Measurements from ENCODE around the gene ZNF717. TPM values are rescaled to one million over a fixed set of nuclear protein-coding genes. Genes with fewer than 3 reads are reported as not detected.
"Not testable (repeated sequence)": the region's sequence is repeated elsewhere in the genome, so short reads cannot be mapped to it uniquely, and the experiment has no call there.

Gene ZNF717
- polyA plus RNA-seq, 4 donors, result 2.7 to 15.7 (median 5.3) TPM

DNA sequence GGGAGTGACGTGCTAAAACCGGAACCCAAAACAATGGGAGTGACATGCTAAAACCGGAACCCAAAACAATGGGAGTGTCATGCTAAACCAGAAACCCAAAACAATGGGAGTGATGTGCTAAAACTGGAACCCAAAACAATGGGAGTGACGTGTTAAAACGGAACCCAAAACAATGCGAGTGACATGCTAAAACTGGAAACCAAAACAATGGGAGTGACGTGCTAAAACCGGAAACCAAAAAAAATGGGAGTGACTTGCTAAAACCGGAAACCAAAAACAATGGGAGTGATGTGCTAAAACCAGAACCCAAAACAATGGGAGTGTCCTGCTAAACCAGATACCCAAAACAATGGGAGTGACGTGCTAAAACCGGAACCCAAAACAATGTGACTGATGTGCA is 7.6 kb downstream of the ZNF717 start:
- H3K36me3 ChIP-seq (ENCODE audit: control insufficient read depth in 3 of 3, insufficient read depth in 2 of 3, low read depth in 1 of 3, low read length in 3 of 3), result peaks cover 0 to 26% (median 5%) of the 10 kb centered on the region in 3 donors
- not testable (repeated sequence) for FAIRE-seq

DNA sequence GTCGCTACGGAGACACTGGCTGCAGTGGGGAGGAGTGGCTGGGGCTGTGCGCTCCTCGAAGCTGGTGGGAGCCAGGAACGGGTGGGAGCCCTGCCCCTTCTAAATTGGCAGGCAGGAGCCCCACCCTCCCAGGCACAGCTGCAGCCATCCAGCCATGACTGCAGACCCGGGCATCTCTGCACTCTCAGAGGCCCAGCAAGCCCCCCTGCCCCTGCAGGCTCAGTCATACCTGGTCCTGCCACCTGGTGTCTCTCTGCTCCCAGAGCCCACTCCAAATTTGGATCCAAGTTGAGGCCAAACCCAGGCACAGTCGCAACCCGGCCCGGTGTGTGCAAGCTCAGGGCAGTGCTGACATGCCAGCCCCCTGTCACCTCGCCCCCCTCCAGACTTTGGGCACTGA is 13.7 kb downstream of the ZNF717 start:
- 78 to 92% (median 86%) methylated on average over 10 of the region's 10 CpGs for WGBS, 3 donors
- DNase-seq; H3K27me3 ChIP-seq (ENCODE audit: control insufficient read depth in 3 of 3, insufficient read depth in 3 of 3, low read length in 3 of 3); H3K4me1 ChIP-seq (ENCODE audit: control insufficient read depth in 3 of 3, insufficient read depth in 2 of 3, low read depth in 1 of 3, low read length in 2 of 3); FAIRE-seq; H3K27ac ChIP-seq (ENCODE audit: low read depth in 1 of 3, low read length in 2 of 3); H3K4me3 ChIP-seq (ENCODE audit: low read depth in 1 of 3, low read length in 3 of 3): not testable (repeated sequence)
- H3K36me3 ChIP-seq (ENCODE audit: control insufficient read depth in 3 of 3, insufficient read depth in 2 of 3, low read depth in 1 of 3, low read length in 3 of 3), result peaks cover 0 to 46% (median 13%) of the 10 kb centered on the region in 3 donors
- H3K9me3 ChIP-seq (ENCODE audit: control insufficient read depth in 2 of 2, insufficient read depth in 1 of 2, low read depth in 1 of 2, low read length in 1 of 2), result peaks cover 8 to 75% of the 10 kb centered on the region in 2 donors

More for the DNA sequence above, 7.6 kb downstream of the ZNF717 start:
- 90 to 95% (median 94%) methylated on average over 11 of the region's 11 CpGs for WGBS, 3 donors
- H3K4me1 ChIP-seq (ENCODE audit: control insufficient read depth in 3 of 3, insufficient read depth in 2 of 3, low read depth in 1 of 3, low read length in 2 of 3); H3K27me3 ChIP-seq (ENCODE audit: control insufficient read depth in 3 of 3, insufficient read depth in 3 of 3, low read length in 3 of 3); DNase-seq; H3K27ac ChIP-seq (ENCODE audit: low read depth in 1 of 3, low read length in 2 of 3); H3K4me3 ChIP-seq (ENCODE audit: low read depth in 1 of 3, low read length in 3 of 3): not testable (repeated sequence)
- peaks cover 0 to 69% of the 10 kb centered on the region in 2 donors for H3K9me3 ChIP-seq (ENCODE audit: control insufficient read depth in 2 of 2, insufficient read depth in 1 of 2, low read depth in 1 of 2, low read length in 1 of 2)

DNA sequence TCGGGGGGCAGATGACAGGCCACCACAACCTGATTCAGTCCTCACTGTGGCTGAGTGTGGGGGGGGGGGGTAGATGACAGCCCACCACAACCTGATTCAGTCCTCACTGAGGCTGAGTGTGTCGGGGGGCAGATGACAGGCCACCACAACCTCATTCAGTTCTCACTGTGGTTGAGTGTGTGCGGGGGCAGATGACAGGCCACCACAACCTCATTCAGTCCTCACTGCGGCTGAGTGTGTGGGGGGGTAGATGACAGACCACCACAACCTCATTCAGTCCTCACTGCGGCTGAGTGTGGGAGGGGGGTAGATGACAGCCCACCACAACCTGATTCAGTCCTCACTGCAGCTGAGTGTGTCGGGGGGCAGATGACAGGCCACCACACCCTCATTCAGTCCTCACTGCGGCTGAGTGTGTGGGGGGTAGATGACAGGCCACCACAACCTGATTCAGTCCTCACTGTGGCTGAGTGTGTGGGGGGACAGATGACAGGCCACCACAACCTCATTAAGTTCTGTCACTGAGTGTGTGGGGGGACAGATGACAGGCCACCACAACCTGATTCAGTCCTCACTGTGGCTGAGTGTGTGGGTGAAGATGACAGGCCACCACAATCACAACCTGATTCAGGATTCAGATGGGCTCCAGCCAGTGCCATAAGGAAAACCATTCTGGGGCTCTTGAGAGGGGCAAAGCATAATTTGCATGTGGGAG is 16.9 kb downstream of the ZNF717 start:
- H3K9me3 ChIP-seq (ENCODE audit: control insufficient read depth in 2 of 2, insufficient read depth in 1 of 2, low read depth in 1 of 2, low read length in 1 of 2), result peaks cover 8 to 74% of the 10 kb centered on the region in 2 donors
- H3K27ac ChIP-seq (ENCODE audit: low read depth in 1 of 3, low read length in 2 of 3), result no peak overlapping the region
- FAIRE-seq (no peak), DNase-seq (no peak)
- no peaks in the 10 kb centered on the region for H3K27me3 ChIP-seq (ENCODE audit: control insufficient read depth in 3 of 3, insufficient read depth in 3 of 3, low read length in 3 of 3)
- 76 to 93% (median 81%) methylated on average over 7 of the region's 7 CpGs for WGBS, 3 donors
- H3K36me3 ChIP-seq (ENCODE audit: control insufficient read depth in 3 of 3, insufficient read depth in 2 of 3, low read depth in 1 of 3, low read length in 3 of 3), result peaks cover 0 to 43% (median 13%) of the 10 kb centered on the region in 3 donors
- no peaks in the 10 kb centered on the region for H3K4me1 ChIP-seq (ENCODE audit: control insufficient read depth in 3 of 3, insufficient read depth in 2 of 3, low read depth in 1 of 3, low read length in 2 of 3)
- no peak overlapping the region for H3K4me3 ChIP-seq (ENCODE audit: low read depth in 1 of 3, low read length in 3 of 3)

DNA sequence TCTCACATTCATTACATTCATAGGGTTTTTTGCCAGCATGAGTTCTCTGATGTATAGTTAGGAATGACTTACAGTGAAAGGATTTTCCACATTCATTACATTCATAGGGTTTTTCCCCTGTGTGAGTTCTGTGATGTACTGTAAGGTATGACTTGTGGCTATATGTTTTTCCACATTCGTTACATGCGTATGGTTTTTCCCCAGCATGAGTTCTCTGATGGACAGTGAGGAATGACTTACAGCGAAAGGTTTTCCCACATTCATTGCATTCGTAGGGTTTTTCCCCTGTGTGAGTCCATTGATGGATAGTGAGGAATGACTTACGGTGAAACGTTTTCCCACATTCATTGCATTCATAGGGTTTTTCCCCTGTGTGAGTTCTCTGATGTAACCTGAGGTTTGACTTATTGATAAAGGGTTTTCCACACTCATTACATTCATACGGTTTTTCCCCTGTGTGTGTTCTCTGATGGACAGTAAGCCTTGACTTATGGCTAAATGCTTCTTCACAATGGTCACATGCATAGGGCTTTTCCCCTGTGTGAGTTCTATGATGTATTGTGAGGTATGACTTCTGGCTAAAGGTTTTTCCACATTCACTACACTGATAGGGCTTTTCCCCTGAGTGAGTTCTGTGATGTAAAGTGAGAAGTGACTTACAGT is 47.4 kb downstream of the ZNF717 start:
- no peak overlapping the region for H3K27ac ChIP-seq (ENCODE audit: low read depth in 1 of 3, low read length in 2 of 3)
- H3K4me1 ChIP-seq (ENCODE audit: control insufficient read depth in 3 of 3, insufficient read depth in 2 of 3, low read depth in 1 of 3, low read length in 2 of 3), result no peaks in the 10 kb centered on the region
- DNase-seq (peak in 1 of 2 donors; percentile 30), FAIRE-seq (no peak)
- no peak overlapping the region for H3K4me3 ChIP-seq (ENCODE audit: low read depth in 1 of 3, low read length in 3 of 3)
- H3K36me3 ChIP-seq (ENCODE audit: control insufficient read depth in 3 of 3, insufficient read depth in 2 of 3, low read depth in 1 of 3, low read length in 3 of 3), result peaks cover 5 to 20% (median 10%) of the 10 kb centered on the region in 3 donors
- H3K9me3 ChIP-seq (ENCODE audit: control insufficient read depth in 2 of 2, insufficient read depth in 1 of 2, low read depth in 1 of 2, low read length in 1 of 2), result peaks cover 6 to 75% of the 10 kb centered on the region in 2 donors
- no peaks in the 10 kb centered on the region for H3K27me3 ChIP-seq (ENCODE audit: control insufficient read depth in 3 of 3, insufficient read depth in 3 of 3, low read length in 3 of 3)
- WGBS, 3 donors, result 84 to 92% (median 90%) methylated on average over 7 of the region's 7 CpGs

DNA sequence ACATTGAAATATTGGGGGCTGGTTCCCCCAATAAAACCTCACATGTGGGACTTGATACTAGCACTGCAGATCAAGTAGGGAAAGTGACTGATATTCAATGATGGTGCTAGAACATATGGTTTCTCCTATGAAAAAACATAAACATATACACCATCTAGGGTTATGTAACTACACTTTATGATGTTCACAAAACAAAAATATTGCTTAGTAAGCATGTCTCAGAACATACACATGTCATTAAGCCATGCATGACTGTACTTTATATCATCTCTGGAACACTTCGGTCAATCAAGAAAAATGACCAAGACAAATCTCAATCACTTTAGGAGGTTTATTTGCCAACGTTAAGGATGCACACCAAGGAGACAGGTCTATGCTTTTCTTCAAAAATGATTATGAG is 57.4 kb downstream of the ZNF717 start:
- no peaks in the 10 kb centered on the region for H3K4me1 ChIP-seq (ENCODE audit: control insufficient read depth in 3 of 3, insufficient read depth in 2 of 3, low read depth in 1 of 3, low read length in 2 of 3)
- H3K9me3 ChIP-seq (ENCODE audit: control insufficient read depth in 2 of 2, insufficient read depth in 1 of 2, low read depth in 1 of 2, low read length in 1 of 2), result peaks cover 5 to 67% of the 10 kb centered on the region in 2 donors
- H3K27me3 ChIP-seq (ENCODE audit: control insufficient read depth in 3 of 3, insufficient read depth in 3 of 3, low read length in 3 of 3), result no peaks in the 10 kb centered on the region
- WGBS, 3 donors, result 87 to 92% (median 90%) methylated on average over 2 of the region's 2 CpGs
- peaks cover 0 to 2% (median 0%) of the 10 kb centered on the region in 3 donors for H3K36me3 ChIP-seq (ENCODE audit: control insufficient read depth in 3 of 3, insufficient read depth in 2 of 3, low read depth in 1 of 3, low read length in 3 of 3)
- no peak overlapping the region for H3K27ac ChIP-seq (ENCODE audit: low read depth in 1 of 3, low read length in 2 of 3)
- DNase-seq, result no peak
- H3K4me3 ChIP-seq (ENCODE audit: low read depth in 1 of 3, low read length in 3 of 3), result no peak overlapping the region
- no peak for FAIRE-seq

DNA sequence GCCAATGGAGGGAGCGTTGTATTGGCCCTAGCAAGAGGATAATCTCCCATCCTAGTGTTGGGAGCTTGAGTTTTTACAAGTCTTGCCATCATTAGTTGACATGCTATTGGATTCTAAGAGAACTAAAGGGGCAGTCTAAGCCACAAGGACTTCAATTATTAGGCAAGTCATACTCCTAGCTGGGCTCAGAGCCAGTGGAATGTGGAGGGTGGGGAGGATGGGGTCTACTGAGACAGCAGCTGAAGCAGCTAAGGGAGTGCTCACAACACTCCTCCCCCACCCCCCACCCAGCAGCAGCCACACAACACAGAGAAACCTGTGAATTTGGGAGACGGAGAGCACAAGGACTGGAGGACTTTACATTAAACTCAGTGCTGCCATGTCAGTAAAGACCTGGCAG is 93.3 kb downstream of the ZNF717 start:
- 24 to 56% (median 49%) methylated on average over 2 of the region's 2 CpGs for WGBS, 3 donors
- Histone ChIP-seq H3K4me3 (ENCODE audit: low read depth in 1 of 3, low read length in 3 of 3) (no peak overlapping the region), H3K4me1 (ENCODE audit: control insufficient read depth in 3 of 3, insufficient read depth in 2 of 3, low read depth in 1 of 3, low read length in 2 of 3) (no peaks in the 10 kb centered on the region), H3K36me3 (ENCODE audit: control insufficient read depth in 3 of 3, insufficient read depth in 2 of 3, low read depth in 1 of 3, low read length in 3 of 3) (no peaks in the 10 kb centered on the region), H3K27ac (ENCODE audit: low read depth in 1 of 3, low read length in 2 of 3) (no peak overlapping the region), H3K9me3 (ENCODE audit: control insufficient read depth in 2 of 2, insufficient read depth in 1 of 2, low read depth in 1 of 2, low read length in 1 of 2) (peaks cover 2 to 6% of the 10 kb centered on the region in 2 donors), H3K27me3 (ENCODE audit: control insufficient read depth in 3 of 3, insufficient read depth in 3 of 3, low read length in 3 of 3) (no peaks in the 10 kb centered on the region)
- FAIRE-seq (no peak), DNase-seq (no peak)

DNA sequence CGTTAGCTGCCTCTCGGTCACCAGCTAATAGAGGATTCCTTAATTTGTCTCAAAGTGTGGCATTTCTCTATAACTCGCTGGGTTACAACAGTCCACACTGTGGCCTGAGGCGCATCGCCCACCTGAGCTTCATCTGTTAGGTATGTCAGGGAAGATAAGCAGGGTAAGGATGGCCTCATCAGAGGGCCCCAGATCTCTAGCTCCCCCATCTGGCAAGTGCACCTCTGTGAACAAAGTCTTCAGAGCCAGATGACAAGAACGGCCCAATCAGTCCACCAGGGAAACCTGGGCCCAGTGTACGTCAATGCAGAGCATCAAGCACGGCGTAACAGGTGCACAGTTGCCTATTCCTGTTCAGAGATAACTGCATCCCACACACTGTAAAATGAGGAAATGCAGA is 98.0 kb downstream of the ZNF717 start:
- 85 to 89% (median 87%) methylated on average over 9 of the region's 9 CpGs for WGBS, 3 donors

More for the DNA sequence above, 98.0 kb downstream of the ZNF717 start:
- FAIRE-seq (no peak), DNase-seq (no peak)
- no peak overlapping the region for H3K4me3 ChIP-seq (ENCODE audit: low read depth in 1 of 3, low read length in 3 of 3)
- H3K4me1 ChIP-seq (ENCODE audit: control insufficient read depth in 3 of 3, insufficient read depth in 2 of 3, low read depth in 1 of 3, low read length in 2 of 3), result no peaks in the 10 kb centered on the region
- no peak overlapping the region for H3K27ac ChIP-seq (ENCODE audit: low read depth in 1 of 3, low read length in 2 of 3)
- H3K27me3 ChIP-seq (ENCODE audit: control insufficient read depth in 3 of 3, insufficient read depth in 3 of 3, low read length in 3 of 3), result no peaks in the 10 kb centered on the region
- peaks cover 0 to 7% of the 10 kb centered on the region in 2 donors for H3K9me3 ChIP-seq (ENCODE audit: control insufficient read depth in 2 of 2, insufficient read depth in 1 of 2, low read depth in 1 of 2, low read length in 1 of 2)
- no peaks in the 10 kb centered on the region for H3K36me3 ChIP-seq (ENCODE audit: control insufficient read depth in 3 of 3, insufficient read depth in 2 of 3, low read depth in 1 of 3, low read length in 3 of 3)
